Measurements from ENCODE around the gene STUM. TPM values are rescaled to one million over a fixed set of nuclear protein-coding genes. Genes with fewer than 3 reads are reported as not detected.

Gene STUM
- polyA plus RNA-seq, 1 of the 3 experiments (the other 2 are of a cell fraction) = not detected

DNA sequence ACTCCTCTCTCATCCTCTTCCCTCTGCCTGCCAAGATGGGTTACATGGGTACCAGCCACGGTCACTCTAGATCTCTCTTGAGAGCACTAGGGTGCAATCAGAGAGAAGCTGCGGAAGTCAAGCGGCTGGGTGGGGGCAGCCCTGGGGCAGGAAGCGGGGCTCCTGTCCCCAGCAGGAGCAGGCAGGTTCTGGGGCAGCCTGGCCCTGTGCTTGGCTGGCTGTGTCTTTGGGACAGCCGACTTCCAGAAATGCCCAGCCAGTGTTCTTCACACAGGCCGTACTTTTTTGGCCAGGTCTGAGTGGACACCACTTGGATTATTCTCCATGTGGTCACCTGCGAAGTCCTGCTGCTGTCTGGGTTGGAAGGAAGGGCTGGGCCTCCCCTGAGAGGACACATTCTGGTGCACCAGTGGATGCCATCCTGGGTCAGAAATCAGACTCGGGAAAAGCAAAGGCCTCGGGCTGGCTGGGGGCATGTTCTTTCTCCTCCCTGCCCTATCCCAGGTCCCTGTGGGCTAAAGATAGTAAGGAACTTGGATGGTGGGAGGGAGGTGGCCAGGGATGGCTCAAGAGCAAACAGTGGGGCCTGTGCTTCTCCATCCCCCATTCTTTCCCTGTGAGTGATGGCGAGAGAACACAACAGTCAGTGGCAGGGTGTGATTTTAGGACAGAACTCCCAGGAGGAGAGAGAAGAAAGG lies 96.9 kb downstream of the STUM start:
- Histone ChIP-seq H3K9me3 (no peaks in the 10 kb centered on the region), H3K4me1 (ENCODE audit: control insufficient read depth in 1 of 2, insufficient read depth in 2 of 2, low read depth in 1 of 2, low read length in 1 of 2) (peaks cover 0 to 4% of the 10 kb centered on the region in 2 experiments; a peak in 1 of 4 replicates), H3K4me2 (no peak overlapping the region), H4K20me1 (ENCODE audit: insufficient read depth) (no peaks in the 10 kb centered on the region), H3K4me3 (ENCODE audit: low read depth in 2 of 2, low read length in 1 of 2) (no peak overlapping the region), H2AFZ (ENCODE audit: low read depth) (no peak overlapping the region), H3F3A (replicated peaks; ENCODE audit: insufficient read depth) (no peaks in the 10 kb centered on the region), H3K79me2 (ENCODE audit: insufficient read depth) (no peaks in the 10 kb centered on the region), H3K36me3 (replicated peaks in 1 of 2; ENCODE audit: control insufficient read depth in 1 of 2, insufficient read depth in 2 of 2, low read length in 1 of 2) (no peaks in the 10 kb centered on the region), H3K9me2 (no peaks in the 10 kb centered on the region), H3K27me3 (ENCODE audit: insufficient read depth) (no peaks in the 10 kb centered on the region), H3K9ac (no peak overlapping the region), H3K27ac (ENCODE audit: low read depth in 2 of 2, low read length in 1 of 2) (no peak overlapping the region)
- TF ChIP-seq EZH2phosphoT487 (IDR thresholded peaks at IDR 0.05; ENCODE audit: borderline replicate concordance, low read depth) (no peak), RAD21 (IDR thresholded peaks at IDR 0.05; ENCODE audit: low read length) (no peak), MEF2A (IDR thresholded peaks at IDR 0.05; ENCODE audit: borderline replicate concordance, low read depth) (no peak), YY1 (IDR thresholded peaks at IDR 0.05; ENCODE audit: low read depth) (no peak), FOXM1 (IDR thresholded peaks at IDR 0.05; ENCODE audit: low read depth) (no peak), TAF1 (IDR thresholded peaks at IDR 0.05; ENCODE audit: borderline replicate concordance, low read depth, low read length) (no peak), NFIC (IDR thresholded peaks at IDR 0.05; ENCODE audit: borderline replicate concordance) (no peak)
- TF ChIP-seq, protein P1, sequence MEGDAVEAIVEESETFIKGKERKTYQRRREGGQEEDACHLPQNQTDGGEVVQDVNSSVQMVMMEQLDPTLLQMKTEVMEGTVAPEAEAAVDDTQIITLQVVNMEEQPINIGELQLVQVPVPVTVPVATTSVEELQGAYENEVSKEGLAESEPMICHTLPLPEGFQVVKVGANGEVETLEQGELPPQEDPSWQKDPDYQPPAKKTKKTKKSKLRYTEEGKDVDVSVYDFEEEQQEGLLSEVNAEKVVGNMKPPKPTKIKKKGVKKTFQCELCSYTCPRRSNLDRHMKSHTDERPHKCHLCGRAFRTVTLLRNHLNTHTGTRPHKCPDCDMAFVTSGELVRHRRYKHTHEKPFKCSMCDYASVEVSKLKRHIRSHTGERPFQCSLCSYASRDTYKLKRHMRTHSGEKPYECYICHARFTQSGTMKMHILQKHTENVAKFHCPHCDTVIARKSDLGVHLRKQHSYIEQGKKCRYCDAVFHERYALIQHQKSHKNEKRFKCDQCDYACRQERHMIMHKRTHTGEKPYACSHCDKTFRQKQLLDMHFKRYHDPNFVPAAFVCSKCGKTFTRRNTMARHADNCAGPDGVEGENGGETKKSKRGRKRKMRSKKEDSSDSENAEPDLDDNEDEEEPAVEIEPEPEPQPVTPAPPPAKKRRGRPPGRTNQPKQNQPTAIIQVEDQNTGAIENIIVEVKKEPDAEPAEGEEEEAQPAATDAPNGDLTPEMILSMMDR (IDR thresholded peaks at IDR 0.05) = no peak
- TF ChIP-seq, protein P2, sequence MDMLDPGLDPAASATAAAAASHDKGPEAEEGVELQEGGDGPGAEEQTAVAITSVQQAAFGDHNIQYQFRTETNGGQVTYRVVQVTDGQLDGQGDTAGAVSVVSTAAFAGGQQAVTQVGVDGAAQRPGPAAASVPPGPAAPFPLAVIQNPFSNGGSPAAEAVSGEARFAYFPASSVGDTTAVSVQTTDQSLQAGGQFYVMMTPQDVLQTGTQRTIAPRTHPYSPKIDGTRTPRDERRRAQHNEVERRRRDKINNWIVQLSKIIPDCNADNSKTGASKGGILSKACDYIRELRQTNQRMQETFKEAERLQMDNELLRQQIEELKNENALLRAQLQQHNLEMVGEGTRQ (IDR thresholded peaks at IDR 0.05; ENCODE audit: borderline replicate concordance, low read depth, low read length) = no peak
- TF ChIP-seq, protein P3, sequence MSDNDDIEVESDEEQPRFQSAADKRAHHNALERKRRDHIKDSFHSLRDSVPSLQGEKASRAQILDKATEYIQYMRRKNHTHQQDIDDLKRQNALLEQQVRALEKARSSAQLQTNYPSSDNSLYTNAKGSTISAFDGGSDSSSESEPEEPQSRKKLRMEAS (IDR thresholded peaks at IDR 0.05; ENCODE audit: low read depth) = no peak
- WGBS (ENCODE audit: low lambda C conversion rate) = 82% methylated on average over 7 of the region's 10 CpGs
- POLR2A ChIA-PET = no interaction called here
- DNase-seq = no peak
- CTCF ChIA-PET = interaction anchor here (0.6 to 1.9 kb wide), 2 partner anchors 11 to 820 kb away, joined by 3 to 6 read pairs; no protein-coding TSS in a partner anchor

DNA sequence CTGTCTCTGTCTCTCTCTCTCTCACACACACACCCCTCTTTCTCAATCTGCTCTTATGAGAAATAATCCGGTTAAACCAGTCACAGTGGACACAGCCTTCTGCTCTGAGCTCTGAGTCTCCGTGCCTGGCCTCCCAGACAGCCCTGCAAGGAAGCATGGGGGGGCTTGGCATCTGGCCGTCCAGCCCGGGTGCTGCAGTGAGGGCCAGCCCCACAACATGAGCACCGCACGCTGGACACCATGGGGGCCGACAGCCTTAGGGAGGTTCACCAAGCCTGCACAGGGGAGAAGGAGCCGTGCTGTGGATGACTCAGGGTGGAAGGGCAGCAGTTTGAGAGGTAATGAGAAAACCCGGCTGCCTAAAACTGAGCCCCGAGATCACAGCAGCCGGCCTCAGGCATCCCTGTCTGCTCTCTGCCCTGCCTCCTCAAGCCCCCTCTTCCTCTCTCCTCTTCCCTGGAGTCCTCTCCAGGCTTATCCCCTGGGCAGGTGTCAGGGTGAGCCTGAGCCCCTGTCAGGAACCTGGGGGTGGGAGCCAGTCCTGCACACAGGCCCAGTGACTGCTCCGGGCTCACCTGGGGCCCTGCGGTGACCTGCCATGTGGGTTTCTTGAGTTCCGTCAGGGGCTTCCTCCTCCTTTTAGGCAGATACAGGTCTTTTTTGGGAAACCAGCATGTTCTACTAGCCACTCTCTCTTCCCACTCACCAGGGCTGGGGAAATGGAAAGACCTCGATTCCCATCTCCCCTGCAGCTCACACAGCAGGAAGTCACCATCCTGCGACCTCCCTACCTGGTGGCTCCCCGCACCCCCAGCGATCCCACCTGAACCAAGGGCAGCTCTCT lies 97.7 kb downstream of the STUM start:
- POLR2A ChIA-PET = no interaction called here
- no peaks in the 10 kb centered on the region for H3K9me2 ChIP-seq
- no peak overlapping the region for H3K4me2 ChIP-seq
- H3K27ac ChIP-seq (ENCODE audit: low read depth in 2 of 2, low read length in 1 of 2) = no peak overlapping the region
- no peaks in the 10 kb centered on the region for H3K36me3 ChIP-seq (replicated peaks in 1 of 2; ENCODE audit: control insufficient read depth in 1 of 2, insufficient read depth in 2 of 2, low read length in 1 of 2)
- H3K4me1 ChIP-seq (ENCODE audit: control insufficient read depth in 1 of 2, insufficient read depth in 2 of 2, low read depth in 1 of 2, low read length in 1 of 2) = no peaks in the 10 kb centered on the region; a peak in 1 of 4 replicates
- no peaks in the 10 kb centered on the region for H3K27me3 ChIP-seq (ENCODE audit: insufficient read depth)
- no peak overlapping the region for H2AFZ ChIP-seq (ENCODE audit: low read depth)
- CTCF ChIA-PET = interaction anchor here (0.5 to 1.9 kb wide), 3 partner anchors 12 to 819 kb away, joined by 3 to 6 read pairs (median 3); no protein-coding TSS in a partner anchor
- no peak overlapping the region for H3K9ac ChIP-seq
- H3F3A ChIP-seq (replicated peaks; ENCODE audit: insufficient read depth) = no peaks in the 10 kb centered on the region
- H4K20me1 ChIP-seq (ENCODE audit: insufficient read depth) = no peaks in the 10 kb centered on the region
- H3K79me2 ChIP-seq (ENCODE audit: insufficient read depth) = no peaks in the 10 kb centered on the region
- DNase-seq = peak; percentile 55
- H3K9me3 ChIP-seq = no peaks in the 10 kb centered on the region
- WGBS (ENCODE audit: low lambda C conversion rate) = 93% methylated on average over 14 of the region's 18 CpGs
- H3K4me3 ChIP-seq (ENCODE audit: low read depth in 2 of 2, low read length in 1 of 2) = no peak overlapping the region
- TF ChIP-seq YY1 (IDR thresholded peaks at IDR 0.05; ENCODE audit: low read depth) (no peak), EP300 (IDR thresholded peaks at IDR 0.05; ENCODE audit: borderline replicate concordance in 1 of 2, low read depth in 1 of 2, low read length in 1 of 2) (no peak), CHD2 (IDR thresholded peaks at IDR 0.05; ENCODE audit: low read length, partially characterized antibody) (no peak), FOSL2 (IDR thresholded peaks at IDR 0.05; ENCODE audit: borderline replicate concordance, low read depth) (no peak), GABPA (IDR thresholded peaks at IDR 0.05; ENCODE audit: low read depth) (no peak), JUND (IDR thresholded peaks at IDR 0.05) (no peak)
- TF ChIP-seq, protein P2 (IDR thresholded peaks at IDR 0.05; ENCODE audit: borderline replicate concordance, low read depth, low read length) = no peak
- TF ChIP-seq, protein P4, sequence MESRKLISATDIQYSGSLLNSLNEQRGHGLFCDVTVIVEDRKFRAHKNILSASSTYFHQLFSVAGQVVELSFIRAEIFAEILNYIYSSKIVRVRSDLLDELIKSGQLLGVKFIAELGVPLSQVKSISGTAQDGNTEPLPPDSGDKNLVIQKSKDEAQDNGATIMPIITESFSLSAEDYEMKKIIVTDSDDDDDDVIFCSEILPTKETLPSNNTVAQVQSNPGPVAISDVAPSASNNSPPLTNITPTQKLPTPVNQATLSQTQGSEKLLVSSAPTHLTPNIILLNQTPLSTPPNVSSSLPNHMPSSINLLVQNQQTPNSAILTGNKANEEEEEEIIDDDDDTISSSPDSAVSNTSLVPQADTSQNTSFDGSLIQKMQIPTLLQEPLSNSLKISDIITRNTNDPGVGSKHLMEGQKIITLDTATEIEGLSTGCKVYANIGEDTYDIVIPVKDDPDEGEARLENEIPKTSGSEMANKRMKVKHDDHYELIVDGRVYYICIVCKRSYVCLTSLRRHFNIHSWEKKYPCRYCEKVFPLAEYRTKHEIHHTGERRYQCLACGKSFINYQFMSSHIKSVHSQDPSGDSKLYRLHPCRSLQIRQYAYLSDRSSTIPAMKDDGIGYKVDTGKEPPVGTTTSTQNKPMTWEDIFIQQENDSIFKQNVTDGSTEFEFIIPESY (IDR thresholded peaks at IDR 0.05; ENCODE audit: borderline replicate concordance, low read depth) = no peak
- TF ChIP-seq, protein P5, sequence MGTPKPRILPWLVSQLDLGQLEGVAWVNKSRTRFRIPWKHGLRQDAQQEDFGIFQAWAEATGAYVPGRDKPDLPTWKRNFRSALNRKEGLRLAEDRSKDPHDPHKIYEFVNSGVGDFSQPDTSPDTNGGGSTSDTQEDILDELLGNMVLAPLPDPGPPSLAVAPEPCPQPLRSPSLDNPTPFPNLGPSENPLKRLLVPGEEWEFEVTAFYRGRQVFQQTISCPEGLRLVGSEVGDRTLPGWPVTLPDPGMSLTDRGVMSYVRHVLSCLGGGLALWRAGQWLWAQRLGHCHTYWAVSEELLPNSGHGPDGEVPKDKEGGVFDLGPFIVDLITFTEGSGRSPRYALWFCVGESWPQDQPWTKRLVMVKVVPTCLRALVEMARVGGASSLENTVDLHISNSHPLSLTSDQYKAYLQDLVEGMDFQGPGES (IDR thresholded peaks at IDR 0.05; ENCODE audit: low read depth, low read length) = no peak
